NT2/D1 (cell line): Measurements from ENCODE around the gene OR4B1.
"Not testable (repeated sequence)": the region's sequence is repeated elsewhere in the genome, so short reads cannot be mapped to it uniquely, and the experiment has no call there.

ENCODE experiments used
- DNase-seq: peaks from one replicate; pipeline ENCODE4 v3.0.0-alpha.2; 2011; ENCODE audit warnings: low read depth, low spot score
- H3K27me3 ChIP-seq: 2 replicates; pipeline ENCODE4 v1.6.0; 2011; ENCODE audit warnings: mild to moderate bottlenecking; ENCODE audit not compliant: insufficient read length, insufficient read depth
- H3K36me3 ChIP-seq: 2 replicates; pipeline ENCODE4 v1.6.1; 2011; ENCODE audit warnings: mild to moderate bottlenecking, low read length, mixed read lengths; ENCODE audit not compliant: insufficient read depth, insufficient read length
- H3K4me1 ChIP-seq: 2 replicates; pipeline ENCODE4 v1.5.1; 2011; ENCODE audit not compliant: insufficient read depth, insufficient read length
- H3K4me3 ChIP-seq: 2 replicates; pipeline ENCODE4 v1.5.1; 2011; ENCODE audit warnings: low read depth; ENCODE audit not compliant: insufficient read length
- H3K9ac ChIP-seq: 2 replicates; pipeline ENCODE4 v1.6.0; 2011; ENCODE audit warnings: low read depth; ENCODE audit not compliant: insufficient read length
- H3K9me3 ChIP-seq: 2 replicates; pipeline ENCODE4 v1.5.1; 2011; ENCODE audit warnings: mild to moderate bottlenecking, low read length; ENCODE audit not compliant: insufficient read depth
- SUZ12 ChIP-seq: IDR thresholded peaks from 2 replicates; pipeline ENCODE4 v1.6.1; 2011; ENCODE audit not compliant: insufficient read length, insufficient read depth; ENCODE audit errors: extremely low read depth
- YY1 ChIP-seq: IDR thresholded peaks from 2 replicates; pipeline ENCODE4 v1.6.1; 2011; ENCODE audit not compliant: insufficient read length, insufficient read depth
- ZNF274 ChIP-seq: IDR thresholded peaks from 2 replicates; pipeline ENCODE4 v1.6.1; 2011; ENCODE audit warnings: mild to moderate bottlenecking, low read depth, low read length

The OR4B1 gene

DNA sequence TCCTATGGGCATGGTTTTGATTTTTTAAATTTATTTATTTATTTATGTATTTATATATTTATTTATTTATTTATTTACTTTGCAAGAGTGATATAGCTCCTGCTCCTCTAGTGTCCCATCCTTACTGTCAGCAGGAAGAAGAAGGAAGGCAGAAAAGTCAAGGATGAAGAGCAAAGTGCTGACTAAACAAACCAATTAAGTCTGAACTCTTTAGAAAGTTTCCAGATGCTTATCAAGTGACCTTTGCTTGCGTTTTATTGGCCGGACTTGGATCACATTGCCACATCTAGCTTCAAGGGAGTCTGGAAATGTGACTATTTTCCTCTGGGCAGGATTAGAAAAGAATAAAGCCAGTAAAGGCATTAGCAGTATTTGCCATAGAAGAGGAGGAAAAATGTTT is 8.7 kb upstream of the OR4B1 start:
- Histone ChIP-seq H3K4me3 (no peak overlapping the region), H3K4me1 (no peaks in the 10 kb centered on the region), H3K27me3 (no peaks in the 10 kb centered on the region), H3K9ac (no peak overlapping the region), H3K9me3 (no peaks in the 10 kb centered on the region), H3K36me3 (no peaks in the 10 kb centered on the region)
- no peak for TF ChIP-seq YY1
- TF ChIP-seq ZNF274, result no peak
- no peak for TF ChIP-seq SUZ12
- DNase-seq, result no peak

- no peaks in the 10 kb centered on the region for H3K9me3 ChIP-seq
- no peaks in the 10 kb centered on the region for H3K36me3 ChIP-seq
- H3K27me3 ChIP-seq, result no peaks in the 10 kb centered on the region
- no peaks in the 10 kb centered on the region for H3K4me1 ChIP-seq
- H3K4me3 ChIP-seq, result no peak overlapping the region
- H3K9ac ChIP-seq, result no peak overlapping the region
- TF ChIP-seq SUZ12 (no peak), YY1 (no peak), ZNF274 (no peak)
- peak; percentile 22 for DNase-seq
Measured at GRCh38 chr11:48210052-48210451, 6.6 kb upstream of the OR4B1 start.

DNA sequence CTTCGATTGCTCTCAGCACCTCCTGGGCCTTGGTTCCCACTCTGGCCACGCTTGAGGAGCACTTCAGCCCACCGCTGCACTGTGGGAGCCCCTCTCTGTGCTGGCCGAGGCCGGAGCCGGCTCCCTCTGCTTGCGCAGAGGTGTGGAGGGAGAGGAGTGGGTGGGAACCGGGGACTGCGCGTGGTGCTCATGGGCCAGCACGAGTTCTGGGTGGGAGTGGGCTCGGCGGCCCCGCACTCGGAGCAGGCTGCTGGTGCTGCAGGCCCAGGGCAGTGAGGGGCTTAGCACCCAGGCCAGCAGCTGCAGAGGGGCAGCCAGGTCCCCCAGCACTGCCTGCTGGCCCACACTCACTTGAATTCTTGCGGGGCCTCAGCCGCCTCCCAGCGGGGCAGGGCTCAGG is 12.2 kb downstream of the OR4B1 start:
- Histone ChIP-seq H3K9me3 (peaks cover 11% of the 10 kb centered on the region; the same call in 1 of the 2 replicates), H3K4me3 (no peak overlapping the region), H3K9ac (no peak overlapping the region), H3K4me1 (no peaks in the 10 kb centered on the region), H3K36me3 (no peaks in the 10 kb centered on the region), H3K27me3 (no peaks in the 10 kb centered on the region)
- no peak for DNase-seq
- TF ChIP-seq SUZ12, result no peak
- TF ChIP-seq ZNF274, result no peak
- TF ChIP-seq YY1, result no peak

- H3K4me3 ChIP-seq, DNase-seq, H3K9ac ChIP-seq, H3K36me3 ChIP-seq, H3K27me3 ChIP-seq, H3K4me1 ChIP-seq: not testable (repeated sequence)
- H3K9me3 ChIP-seq, result peaks cover 11% of the 10 kb centered on the region; the same call in 1 of the 2 replicates
Measured at GRCh38 chr11:48230057-48230456, 13.4 kb downstream of the OR4B1 start.

GRCh38 chr11:48237727-48238126 is 21.1 kb downstream of the OR4B1 start:
- Histone ChIP-seq H3K27me3 (no peaks in the 10 kb centered on the region), H3K9ac (no peak overlapping the region), H3K4me3 (no peak overlapping the region), H3K4me1 (no peaks in the 10 kb centered on the region), H3K36me3 (no peaks in the 10 kb centered on the region), H3K9me3 (peaks cover 13% of the 10 kb centered on the region; the same call in 1 of the 2 replicates)
- no peak for DNase-seq
- TF ChIP-seq SUZ12 (no peak), YY1 (no peak), ZNF274 (no peak)

- DNase-seq, result no peak
- Histone ChIP-seq H3K36me3 (no peaks in the 10 kb centered on the region), H3K4me1 (no peaks in the 10 kb centered on the region), H3K9me3 (no peaks in the 10 kb centered on the region), H3K9ac (no peak overlapping the region), H3K27me3 (no peaks in the 10 kb centered on the region), H3K4me3 (no peak overlapping the region)
- TF ChIP-seq YY1 (no peak), ZNF274 (no peak), SUZ12 (no peak)
Measured at GRCh38 chr11:48242501-48242900, 25.9 kb downstream of the OR4B1 start.

- Histone ChIP-seq H3K36me3 (no peaks in the 10 kb centered on the region), H3K9ac (no peak within 1 kb of the TSS), H3K4me3 (no peak within 1 kb of the TSS), H3K9me3 (no peaks in the 10 kb centered on the region), H3K27me3 (no peaks in the 10 kb centered on the region), H3K4me1 (no peaks in the 10 kb centered on the region)
- TF ChIP-seq YY1 (no peak), SUZ12 (no peak), ZNF274 (no peak)
- no peak for DNase-seq
Measured at GRCh38 chr11:48244804-48245203, 28.2 kb downstream of the OR4B1 start, which contains the start of gene OR4X2. TSS of gene OR4X2 (plus strand) at chr11:48245104. CDS start at chr11:48245104, 0 bp downstream.

DNA sequence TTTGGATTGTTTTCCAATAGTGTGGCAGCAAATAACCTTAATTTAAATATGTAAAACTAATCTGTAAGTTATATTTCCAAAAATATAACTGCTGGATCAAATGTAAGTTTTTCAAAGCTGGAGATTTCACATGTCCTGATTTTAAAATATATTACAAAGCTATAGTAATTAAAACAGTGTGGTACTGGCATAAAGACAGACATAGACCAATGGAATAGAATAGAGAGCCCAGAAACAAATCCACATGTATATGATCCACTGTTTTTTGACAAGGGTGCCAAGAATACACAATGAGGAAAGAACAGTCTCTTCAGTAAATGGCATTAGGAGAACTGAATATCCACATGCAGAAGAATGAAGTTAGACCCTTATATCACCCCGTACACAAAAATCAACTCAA is 32.3 kb downstream of the OR4B1 start:
- H3K9me3 ChIP-seq, result no peaks in the 10 kb centered on the region
- no peak for DNase-seq
- no peaks in the 10 kb centered on the region for H3K4me1 ChIP-seq
- H3K9ac ChIP-seq, result no peak overlapping the region
- no peaks in the 10 kb centered on the region for H3K36me3 ChIP-seq
- H3K4me3 ChIP-seq, result no peak overlapping the region
- no peaks in the 10 kb centered on the region for H3K27me3 ChIP-seq
- TF ChIP-seq ZNF274 (no peak), SUZ12 (no peak), YY1 (no peak)
